HG02938 (cell line): ENCODE data around the gene CD1D.
A peak's percentile ranks its signal among the peaks of the same experiment; 100 is the strongest.

ENCODE experiments used
- ATAC-seq: cut with Tn5 transposase; IDR thresholded peaks from one replicate; pipeline ENCODE4 v1.9.1; 2021; ENCODE audit warnings: mild to moderate bottlenecking, moderate library complexity; ENCODE audit not compliant: unreplicated experiment

CD1D gene

DNA sequence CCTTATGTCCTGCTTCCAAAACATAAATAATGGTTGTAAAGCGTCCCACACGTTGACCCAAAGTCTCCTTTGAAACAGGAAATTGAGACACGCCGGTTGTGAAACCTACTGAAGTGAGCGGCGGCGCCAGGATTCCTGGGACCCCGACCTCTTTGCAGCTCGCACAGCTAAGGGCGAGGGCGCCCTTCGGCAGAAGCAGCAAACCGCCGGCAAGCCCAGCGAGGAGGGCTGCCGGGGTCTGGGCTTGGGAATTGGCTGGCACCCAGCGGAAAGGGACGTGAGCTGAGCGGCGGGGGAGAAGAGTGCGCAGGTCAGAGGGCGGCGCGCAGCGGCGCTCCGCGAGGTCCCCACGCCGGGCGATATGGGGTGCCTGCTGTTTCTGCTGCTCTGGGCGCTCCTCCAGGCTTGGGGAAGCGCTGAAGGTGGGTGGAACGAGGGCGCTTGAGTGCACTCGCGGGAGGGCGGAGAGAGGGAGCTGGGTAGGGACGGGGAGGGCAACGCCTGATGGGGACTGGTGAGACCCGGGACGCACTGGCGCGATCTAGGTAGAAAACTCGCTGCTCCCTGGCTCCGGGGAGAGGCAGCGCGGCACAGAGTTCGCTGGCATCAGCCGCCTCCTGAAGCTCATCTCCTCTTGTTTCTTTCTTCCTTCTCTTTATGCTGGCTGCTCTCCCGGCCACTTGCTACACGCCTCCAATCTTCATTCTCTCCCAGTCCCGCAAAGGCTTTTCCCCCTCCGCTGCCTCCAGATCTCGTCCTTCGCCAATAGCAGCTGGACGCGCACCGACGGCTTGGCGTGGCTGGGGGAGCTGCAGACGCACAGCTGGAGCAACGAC lies at the start of gene CD1D:
Gene CD1D (plus strand): TSS at position 155 of the 836 bp plus-strand sequence. CDS start 207 bp downstream, at position 362.
- ATAC-seq = no peak

DNA sequence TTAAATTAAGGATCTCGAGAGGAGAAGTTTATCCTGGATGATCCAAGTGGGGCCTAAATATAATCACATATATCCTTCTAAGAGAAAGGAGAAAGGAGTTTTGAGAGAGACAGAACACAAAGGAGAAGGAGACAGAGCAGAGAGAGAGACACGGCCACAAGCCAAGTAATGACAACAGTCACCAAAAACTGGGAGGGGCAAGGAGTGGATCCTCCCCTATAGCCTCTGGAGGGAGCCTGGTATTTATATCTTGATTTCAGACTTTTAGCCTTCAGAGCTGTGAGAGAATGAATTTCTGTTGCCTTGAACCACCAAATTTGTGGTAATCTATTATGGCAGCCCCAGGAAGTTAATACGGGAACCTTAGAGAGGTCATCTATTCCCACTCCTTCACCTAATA lies 49.5 kb upstream of the CD1D start:
- no peak for ATAC-seq

DNA sequence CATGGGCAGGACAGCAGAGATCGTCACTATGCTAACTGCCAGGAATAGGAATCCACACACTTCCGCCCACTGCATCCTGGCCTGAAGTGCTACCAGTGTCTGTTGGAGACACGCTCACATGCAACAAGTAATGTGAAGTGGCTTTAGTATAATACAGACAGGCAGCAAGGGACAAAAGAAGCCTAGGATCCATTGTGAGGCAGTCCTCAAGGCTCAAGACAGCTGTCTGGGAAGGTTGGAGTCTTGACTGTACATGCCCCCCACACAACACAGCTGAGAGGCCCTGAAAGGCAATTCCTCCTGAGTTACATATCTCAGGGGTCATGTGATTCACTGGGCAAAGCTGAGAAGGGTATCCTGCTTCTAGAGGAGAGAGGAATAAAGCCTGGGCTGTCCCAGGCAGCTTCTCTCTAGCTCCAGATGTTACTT lies 39.9 kb upstream of the CD1D start:
- no peak for ATAC-seq

DNA sequence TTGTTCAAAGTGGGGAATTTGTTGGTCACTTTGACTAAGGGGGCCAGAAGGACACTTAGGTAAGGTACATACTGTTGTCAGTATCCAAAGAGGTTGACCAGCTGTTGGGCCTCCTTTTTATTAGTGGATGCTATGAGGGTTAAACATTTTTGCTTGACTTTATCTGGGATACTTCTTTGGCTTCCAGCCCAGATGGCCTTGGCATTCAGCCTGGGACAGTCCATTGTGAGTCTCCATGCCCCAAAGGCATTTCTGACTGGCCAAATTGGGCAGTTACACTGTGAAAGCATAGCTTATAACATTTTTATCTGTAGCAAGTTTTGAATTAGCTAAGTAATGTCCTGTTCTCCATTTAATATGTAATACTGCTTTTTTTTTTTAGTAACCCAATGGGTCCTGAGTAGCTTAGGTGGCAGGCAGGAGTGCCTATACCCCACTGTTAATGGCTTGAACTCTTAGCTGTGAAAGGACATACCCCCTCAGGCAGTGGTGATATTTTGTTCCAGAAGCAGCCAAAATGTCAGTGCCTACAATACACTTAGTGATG lies 35.4 kb upstream of the CD1D start:
- ATAC-seq = no peak

DNA sequence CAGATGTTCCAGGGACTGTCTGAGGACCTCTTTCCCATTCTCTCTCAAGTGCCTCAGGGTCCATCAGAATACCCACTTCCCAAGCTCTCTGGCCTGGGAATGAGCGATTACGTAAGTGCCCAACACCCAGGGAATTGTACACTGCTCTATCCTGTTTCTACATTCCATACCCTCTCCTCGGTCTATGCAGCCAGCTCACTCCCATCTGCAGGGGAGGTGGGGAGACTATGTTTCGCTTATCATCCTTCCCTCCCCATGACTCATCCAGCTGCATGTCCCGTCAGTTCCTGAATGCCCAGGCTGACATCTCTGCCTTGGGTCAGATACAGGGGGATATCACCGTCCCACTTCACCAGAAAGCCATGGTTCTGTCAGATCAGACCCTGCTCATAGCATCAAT lies 34.5 kb upstream of the CD1D start:
- ATAC-seq = no peak

DNA sequence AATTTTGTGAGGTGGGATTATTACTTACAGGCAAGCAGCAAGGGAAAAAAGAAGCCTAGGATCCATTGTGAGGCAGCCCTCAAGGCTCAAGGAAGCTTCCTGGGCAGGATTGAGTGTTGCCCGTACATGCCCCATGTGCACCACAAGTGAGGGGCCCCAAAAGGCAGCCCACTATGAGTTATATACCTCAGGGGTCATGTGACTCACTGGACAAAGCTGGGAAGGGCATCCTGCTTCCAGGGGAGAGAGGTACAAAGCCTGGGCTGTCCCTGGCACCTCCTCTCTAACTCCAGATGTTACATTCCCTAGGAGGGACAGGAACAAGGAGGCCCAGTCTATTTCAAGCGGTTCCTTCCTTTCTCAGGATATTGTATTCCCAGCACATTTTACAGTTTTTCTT lies 34.0 kb upstream of the CD1D start:
- no peak for ATAC-seq

DNA sequence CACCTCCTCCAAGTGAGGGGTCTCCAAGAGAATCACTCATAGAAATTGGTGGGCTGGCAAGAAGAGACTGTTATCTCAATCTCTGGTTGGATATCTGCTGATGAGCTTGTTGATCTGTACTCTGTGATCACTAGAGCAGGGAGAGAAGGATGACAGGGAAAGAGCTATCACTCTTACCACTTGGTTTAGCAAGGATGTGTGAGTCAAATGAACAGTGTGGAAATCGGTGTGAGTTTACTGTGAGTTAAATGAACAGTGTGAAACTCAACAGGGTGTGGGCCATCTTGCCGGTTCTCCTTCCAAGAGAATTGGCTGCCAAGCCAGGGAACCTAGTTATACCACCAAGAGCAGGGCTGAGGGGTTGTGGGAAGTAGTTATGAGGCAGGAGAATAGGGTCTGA lies 33.3 kb upstream of the CD1D start:
- no peak for ATAC-seq

DNA sequence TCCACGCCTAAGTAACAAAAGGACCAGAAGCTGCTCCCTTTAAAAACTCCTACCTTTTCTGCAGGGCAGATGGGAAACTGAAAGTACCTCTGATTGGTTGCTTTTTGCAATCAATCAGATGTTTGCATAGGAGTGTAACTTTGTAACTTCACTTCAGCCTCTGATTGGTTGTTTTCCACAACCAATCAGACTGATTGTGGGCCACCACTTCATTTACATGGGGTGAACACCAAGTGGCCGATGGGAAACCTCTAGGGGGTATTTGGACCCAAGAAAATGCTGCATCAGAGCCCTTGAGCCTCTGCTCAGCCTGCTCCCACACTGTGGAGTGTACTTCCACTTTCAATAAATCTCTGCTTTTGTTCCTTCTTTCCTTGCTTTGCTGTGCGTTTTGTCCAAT lies 32.8 kb upstream of the CD1D start:
- ATAC-seq = no peak

DNA sequence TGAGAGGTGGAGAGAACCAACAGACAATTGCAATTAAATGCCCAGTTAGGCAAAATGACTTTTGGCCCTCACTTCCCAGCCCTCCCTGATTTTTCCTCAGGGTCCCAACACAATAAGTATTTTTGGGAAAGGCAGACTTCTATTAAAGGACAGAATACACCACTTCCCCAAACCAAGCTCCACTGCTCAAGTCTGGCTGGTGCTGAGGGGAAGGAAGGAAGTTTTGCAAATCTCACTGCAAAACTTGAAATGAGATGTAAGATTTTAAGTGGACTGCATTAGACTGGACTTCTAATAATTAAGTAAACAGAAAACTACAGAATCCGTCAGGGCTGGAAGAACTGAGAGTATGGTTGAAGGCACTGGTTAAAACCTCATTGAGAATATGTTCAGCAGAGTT lies 32.2 kb upstream of the CD1D start:
- ATAC-seq = no peak

- ATAC-seq = no peak
These were observed 31.5 kb upstream of the CD1D start for GRCh38 chr1:158149175-158149574.

DNA sequence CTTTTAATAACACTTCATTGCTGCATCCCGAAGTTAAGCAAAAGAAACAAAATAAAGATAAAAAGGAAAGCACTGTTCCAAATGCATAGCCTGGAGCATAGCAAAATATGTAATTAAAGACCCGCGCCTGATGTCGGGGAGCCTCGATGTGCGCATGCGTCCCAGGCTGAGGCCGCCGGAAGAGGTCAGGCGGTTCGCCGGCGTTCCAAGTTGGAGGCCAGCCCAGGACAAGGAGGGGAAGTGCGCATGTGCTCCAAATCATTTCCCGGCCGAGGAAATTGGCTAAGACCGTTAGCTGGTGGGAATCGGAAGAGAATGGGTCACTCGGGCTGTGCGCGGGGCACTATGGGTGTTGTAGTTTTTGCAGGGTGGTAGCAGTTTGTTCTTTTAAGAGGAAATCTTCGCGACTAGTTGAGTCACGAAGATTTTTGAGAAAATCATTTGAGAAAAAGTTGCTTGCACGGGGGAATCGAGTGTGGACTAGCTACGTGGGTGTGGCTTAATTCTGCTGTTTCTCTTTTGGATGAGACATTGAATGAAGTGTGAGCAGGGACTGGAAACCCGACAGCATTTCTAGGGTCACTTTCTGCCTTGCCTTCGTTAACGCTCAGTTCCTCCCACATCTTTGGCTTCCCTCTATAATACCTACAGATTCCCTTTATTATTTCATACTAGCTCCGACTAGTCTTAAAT lies 31.0 kb upstream of the CD1D start:
- peak; percentile 75 for ATAC-seq

DNA sequence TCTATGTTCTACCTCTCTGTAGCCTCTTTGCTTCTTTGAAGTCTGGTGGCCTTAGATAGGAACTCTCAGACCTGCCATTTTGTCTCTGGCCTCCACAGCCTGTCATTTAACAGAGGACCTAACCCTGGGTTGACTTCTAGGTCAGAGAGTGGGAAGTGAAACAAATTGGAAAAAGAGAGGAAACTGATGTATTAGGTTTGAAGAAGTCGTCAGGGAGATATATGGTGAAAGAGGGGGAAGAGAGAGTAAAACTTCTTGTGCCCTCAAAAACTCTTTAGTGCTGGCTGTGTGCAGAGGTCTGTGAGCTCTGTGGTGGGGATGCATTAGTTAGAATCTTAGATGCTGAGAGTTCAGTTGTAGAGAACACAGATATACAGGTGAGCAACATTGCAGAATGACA lies 30.2 kb upstream of the CD1D start:
- no peak for ATAC-seq

DNA sequence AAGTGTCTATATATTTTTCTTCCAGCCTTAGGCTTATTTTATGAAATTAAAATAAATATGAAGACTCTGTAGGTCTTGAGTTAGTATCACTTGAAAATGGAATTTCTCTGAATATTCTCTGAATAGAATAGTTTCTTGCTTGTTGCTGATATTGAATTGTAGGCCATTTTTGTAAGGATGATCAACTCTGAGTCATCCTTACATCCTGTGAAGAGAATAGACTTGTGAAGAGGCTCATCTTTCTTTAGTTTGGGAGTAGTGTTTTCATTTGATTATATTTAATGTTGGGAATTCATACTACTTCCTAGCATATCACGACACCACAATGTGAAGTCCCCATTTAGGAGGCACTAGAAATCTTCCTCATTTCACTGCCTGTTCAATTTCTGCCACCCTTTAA lies 27.5 kb upstream of the CD1D start:
- no peak for ATAC-seq

DNA sequence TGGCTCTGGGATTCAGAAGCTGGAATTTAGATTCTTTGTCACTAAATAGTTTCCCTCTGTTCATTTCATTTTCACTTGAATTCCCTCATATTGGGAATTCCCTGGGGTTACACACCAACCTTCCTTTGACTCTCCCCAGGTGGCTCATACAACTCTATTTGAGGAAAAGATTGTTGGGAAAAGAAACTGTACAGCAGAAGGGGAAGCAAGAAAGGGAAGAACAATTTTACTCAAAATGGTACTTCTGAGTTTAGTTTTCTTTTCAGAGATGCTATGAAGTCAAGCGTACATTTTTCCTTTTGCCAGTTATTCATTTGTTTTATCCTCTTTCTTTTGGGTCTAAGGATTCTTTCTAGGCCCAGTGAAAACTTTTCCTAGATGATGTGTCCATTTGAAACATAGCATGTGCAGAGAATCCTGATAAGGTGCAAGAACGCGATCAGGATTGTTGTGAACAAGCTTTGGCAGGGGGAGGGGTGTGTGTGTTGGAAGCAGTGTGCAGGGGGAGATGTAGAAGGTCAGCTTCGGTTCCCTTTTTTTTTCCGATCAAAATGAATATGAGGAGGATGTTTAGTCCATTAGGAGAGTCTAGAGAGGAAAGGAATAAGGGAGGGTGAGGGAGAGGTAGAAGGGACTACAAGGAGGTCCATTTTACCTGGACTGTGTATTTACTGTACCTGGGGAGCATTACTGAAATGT lies 26.8 kb upstream of the CD1D start:
- no peak for ATAC-seq

GRCh38 chr1:158154501-158154900 lies 26.2 kb upstream of the CD1D start:
- no peak for ATAC-seq

GRCh38 chr1:158155673-158156072 lies 25.0 kb upstream of the CD1D start:
- ATAC-seq = no peak

DNA sequence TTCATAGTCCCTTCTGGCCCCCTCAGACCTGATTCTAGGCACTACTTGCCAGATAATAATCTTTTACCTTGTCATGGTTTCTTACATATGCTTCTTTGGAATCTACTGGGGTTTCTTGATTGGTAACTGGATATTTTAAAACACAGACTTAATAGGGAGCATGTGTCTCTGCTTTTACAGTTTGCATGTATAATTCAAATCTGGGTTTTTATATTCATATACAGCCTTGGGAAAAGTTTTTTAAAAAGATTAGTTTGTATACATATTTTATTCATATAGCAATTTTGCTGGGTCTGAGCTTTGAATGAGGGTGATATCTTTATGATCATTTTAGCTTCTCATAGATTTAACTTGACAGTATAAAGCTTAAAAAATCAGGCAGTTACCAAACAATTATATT lies 21.1 kb upstream of the CD1D start:
- ATAC-seq = no peak

DNA sequence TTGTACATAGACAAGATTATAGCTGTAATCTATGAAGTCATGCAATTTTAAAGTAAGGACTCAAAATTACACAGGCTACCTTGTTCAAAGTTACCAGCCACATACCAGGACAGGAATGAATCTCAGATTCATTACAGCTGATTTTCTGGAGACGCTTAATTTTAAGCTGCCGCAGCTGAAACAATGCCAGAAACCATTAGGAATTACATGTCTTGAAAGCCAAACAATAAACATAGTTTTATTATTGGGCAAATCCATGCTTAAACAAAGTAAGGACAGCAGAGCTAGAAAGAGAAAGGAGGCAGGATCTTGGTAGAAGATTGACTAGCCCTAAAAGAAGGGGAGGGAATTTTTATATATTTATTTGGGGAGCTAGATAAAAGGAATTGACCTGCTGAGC lies 19.2 kb upstream of the CD1D start:
- ATAC-seq = no peak

DNA sequence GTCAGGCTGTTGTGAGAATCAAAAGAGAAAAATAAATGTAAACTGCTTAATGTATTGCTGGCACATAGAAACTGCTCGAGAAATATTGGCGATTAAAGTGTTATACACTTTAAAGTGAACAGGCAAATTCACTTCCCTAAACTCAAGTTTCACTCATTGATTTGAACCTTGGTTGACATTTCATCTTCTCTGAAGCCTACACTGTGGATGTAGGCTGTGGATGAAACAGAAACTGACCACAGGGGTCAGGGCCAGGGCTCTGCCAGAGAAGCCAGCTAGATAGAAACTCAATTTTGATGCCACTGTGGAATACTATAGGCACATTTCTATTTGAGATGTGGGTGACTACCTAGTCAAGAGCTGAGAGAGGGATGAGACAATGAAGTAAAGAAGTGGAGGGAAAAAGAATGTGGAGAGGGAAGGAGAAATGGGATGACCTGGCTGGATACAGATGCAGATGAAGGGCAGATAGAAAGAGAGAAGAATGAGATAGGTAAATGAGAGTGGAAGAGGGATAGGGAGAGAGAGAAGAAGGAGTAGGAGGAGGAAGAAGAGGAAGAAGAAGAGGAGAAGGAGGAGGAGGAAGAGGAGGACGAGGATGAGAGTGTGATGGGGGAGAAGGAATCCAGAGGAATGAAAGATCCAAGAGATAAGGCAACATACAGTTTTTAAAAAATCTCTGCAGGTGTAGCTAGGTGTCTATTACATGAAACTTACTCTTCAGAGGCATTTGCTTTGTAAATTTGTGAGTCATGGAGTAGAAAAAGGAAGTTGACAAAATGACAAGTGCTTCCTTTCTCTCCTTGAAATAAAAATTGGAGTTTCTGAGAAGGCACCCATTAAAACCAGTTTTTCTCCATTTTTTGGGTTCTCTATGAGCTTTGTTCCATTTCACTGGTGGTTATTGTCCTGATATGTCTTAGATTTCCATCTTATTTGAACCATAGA lies 17.4 kb upstream of the CD1D start:
- peak; percentile 100 for ATAC-seq

DNA sequence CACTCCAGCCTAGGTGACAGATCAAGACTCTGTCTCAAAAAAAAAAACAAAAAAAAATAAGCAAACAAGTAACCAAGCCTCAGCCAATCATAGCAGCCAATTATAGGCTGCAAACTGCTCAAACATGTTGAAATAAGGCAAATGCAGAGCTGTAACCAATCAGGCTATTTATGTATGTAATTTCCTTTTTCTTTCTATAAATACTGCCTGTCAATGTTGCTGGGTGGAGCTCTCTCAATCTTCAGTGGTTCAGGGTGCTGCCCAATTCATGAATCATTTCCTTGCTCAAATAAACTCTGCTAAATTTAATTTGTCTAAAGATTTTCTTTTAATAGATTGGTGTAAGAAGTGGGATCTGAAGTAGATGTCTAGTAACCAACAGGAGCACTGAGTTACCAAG lies 11.6 kb upstream of the CD1D start:
- ATAC-seq = no peak
